Measurements from ENCODE around the gene TBX1.

GRCh38 chr22:19748991-19749664, 11.4 kb upstream of the TBX1 start:
- TF ChIP-seq SP2 (IDR thresholded peaks at IDR 0.05; ENCODE audit: low read length) (no peak), YY1 (IDR thresholded peaks at IDR 0.05; ENCODE audit: low read depth, low read length) (no peak), POLR2A (IDR thresholded peaks at IDR 0.05; ENCODE audit: control extremely low read depth in 1 of 2, low read depth in 2 of 2, low read length in 2 of 2) (no peak)
